GM19099 (cell line): ENCODE measurements around the gene ZBTB8B.

Experiments used
- POLR2A ChIP-seq: IDR thresholded peaks from 3 replicates; pipeline ENCODE4 v1.6.1; 2011; ENCODE audit warnings: low read depth; ENCODE audit not compliant: insufficient read length; ENCODE audit errors: extremely low read depth

The ZBTB8B gene

DNA sequence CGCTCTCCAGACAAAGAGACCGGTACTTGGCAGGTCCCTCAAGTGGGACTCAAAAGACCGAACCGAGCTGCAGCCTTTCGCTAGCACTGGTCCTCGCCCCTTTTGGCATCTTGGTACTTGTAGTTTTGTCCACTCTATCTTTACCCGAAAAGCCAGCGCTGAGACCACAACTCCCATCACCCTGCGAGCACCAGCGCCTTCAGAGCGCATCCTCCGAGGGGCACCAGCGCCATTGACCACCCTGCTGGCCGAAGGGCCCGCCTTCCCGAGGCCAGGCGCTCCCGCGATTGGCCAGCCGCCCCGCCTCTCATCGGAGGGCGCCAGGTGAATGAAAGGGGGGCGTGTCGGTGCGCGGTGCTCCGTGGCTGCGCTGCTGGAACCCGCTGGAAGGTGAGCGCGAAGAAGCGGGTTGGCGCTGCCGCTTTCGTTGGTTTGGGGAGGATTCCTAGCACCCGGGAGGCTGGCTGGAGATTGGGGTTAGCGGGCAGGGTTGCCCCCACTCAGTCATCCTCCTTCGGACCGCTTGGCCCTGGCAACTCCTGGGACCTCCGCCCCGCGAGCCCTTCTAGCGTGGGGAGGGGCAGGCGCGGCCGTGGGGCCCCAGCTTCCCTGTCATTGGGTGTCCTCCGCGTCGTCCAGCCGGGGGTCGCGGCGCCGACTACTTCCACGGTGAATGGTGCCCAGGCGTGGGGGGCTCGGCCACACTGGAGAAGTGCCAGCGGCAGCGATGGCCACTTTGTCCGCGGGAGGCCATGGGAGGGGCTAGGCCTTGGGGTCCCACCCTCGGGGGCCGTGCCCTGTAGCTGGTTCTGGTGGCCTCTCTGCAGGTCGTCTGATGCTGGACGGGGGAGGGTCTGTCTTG lies at the start of gene ZBTB8B:
TSS of gene ZBTB8B (plus strand) at position 357 of the 862 bp plus-strand sequence. CDS start 5,553 bp downstream, outside the sequence.
- TF ChIP-seq POLR2A, result no peak

DNA sequence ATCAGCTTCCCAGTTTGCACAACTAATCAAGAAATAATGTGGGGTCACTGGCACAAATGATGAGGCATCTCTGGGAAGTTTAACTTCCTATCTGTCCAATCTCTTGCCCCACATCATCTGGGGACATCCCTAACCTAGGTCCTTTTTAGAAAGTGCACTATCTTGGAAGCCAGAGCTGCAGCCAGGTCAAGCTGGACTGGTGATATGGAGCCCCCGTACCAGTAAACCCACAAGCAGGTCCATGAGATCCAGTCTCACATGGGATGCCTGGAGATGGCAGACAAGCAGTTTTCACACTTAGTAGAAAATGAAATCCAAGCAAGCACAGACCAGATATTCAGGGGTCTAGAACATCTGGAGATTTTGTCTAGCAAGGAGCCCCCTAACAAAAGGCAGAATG lies 43.1 kb upstream of the ZBTB8B start:
- TF ChIP-seq POLR2A, result no peak

- no peak for TF ChIP-seq POLR2A
Observed at GRCh38 chr1:32426489-32427255, 38.2 kb upstream of the ZBTB8B start.

DNA sequence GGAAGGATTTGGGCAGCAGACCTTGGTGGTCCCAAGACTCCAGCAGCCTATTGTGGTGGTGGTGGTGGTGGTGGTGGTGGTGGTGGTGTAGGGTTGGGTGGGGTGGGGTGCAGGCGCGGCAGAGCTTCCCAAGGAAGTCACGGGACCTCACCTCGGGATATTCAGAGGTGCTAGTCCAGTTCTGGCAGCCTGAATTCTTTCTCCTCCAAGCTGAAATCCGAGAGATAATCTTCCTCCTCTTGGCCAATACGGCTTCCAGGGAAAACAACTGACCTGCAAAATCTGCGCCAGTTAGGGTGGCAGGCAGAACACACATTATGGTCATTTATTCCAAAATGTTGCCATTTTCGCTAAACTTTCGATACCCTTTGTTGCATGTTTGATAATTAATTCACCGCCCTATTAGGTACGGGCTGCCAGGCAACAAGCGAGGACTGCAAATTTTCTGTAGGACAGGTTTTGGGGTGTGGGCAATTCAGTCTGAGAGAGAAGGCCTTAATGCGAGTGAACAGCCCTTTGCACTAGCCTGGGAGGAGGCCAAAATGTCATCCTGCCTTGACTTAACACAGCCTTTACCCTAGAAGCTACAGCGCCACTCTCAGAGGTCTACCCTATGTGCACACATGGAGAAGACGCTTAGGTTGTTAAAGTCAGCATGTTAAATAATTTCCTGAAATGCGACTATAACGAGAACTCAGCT lies 37.5 kb upstream of the ZBTB8B start:
- TF ChIP-seq POLR2A, result no peak

DNA sequence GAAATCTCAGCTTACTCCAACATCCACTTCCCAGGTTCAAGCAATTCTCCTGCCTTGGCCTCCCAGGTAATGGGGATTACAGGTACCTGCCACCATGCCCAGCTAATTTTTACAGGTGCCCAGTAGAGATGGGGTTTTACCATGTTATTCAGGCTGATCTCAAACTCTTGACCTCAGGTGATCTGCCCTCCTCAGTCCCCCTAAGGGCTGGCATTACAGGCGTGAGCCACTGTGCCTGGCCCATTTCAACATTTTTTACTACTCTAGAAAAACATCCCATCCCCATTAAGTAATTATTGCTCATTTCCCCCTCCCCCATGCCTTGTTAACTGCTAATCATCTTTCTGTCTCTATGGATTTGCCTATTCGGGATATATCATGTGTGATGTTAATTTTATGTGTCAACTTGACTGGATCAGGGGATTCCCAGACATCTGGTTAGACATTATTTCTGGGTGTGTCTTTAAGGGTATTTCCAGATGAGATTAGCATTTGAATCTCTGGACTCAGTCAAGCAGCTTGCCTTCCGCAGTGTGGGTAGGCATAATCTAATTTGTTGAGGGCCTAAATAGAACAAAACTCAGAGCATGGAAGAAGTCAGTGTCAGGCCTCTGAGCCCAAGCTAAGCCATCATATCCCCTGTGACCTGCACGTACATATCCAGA lies 33.0 kb upstream of the ZBTB8B start:
- no peak for TF ChIP-seq POLR2A

- TF ChIP-seq POLR2A, result no peak
Observed at GRCh38 chr1:32438136-32438535, 26.7 kb upstream of the ZBTB8B start.

DNA sequence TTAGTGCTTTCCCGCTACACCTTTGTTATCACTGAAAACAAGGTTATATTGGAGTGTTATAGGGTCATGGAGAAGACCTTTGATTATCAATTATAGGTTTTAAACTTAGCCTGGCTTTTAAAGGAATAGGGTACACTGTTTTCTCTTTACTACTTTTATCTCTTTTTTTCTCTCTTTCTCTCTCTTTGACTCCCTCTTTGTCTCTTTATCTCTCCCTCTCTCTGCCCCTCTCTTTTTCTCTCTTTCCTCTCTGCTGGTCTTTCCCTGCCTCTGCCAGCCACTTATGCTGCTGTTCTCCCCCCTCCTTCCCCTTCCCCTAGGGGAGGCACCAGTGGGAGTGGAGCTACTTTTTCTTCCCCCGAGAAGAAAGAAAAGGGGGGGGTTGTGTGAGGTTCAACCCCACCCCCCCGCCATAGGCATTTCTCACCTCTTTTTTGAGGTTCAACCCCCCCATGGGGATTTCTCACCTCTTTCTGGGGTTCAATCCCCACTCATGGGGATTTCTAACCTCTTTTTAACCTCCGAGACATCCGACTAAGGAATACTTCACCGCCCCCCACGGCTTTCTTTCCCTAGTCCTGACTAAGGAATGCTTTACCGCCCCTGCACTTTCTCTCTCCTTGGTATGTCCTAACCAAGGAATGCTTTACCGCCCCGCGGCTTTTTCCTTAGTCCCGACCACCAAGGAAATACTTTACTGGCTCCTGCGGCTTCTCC lies 17.2 kb upstream of the ZBTB8B start:
- no peak for TF ChIP-seq POLR2A

DNA sequence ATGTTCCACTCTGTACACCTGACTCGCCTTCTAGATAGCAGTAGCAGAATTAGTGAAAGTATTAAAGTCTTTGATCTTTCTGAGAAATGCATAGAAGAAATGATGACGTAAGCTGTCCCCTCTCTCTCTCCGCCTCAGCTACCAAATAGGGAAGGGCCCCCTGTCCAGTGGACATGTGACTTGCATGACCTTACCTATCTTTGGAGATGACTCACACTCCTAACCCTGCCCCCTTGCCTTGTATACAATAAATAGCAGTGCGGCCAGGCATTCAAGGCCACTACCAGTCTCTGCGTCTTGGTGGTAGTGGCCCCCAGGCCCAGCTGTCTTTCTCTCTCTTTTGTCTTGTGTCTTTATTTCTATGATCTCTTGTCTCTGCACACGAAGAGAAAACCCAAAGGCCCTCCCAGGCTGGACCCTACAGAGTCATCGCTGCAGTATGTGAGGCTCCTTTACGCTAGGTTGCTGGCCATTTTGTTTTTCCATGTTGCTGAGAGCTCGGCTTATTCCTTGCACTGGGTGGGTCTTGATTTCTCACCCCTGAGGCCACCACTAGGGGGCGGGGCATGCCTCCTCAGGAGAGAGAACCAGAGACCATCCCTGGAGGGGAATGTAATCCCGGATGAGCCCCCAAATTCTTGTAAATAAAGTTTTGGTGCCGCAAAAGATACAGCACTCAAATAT lies 16.0 kb upstream of the ZBTB8B start:
- no peak for TF ChIP-seq POLR2A

GRCh38 chr1:32454726-32455125 lies 10.1 kb upstream of the ZBTB8B start:
- no peak for TF ChIP-seq POLR2A

DNA sequence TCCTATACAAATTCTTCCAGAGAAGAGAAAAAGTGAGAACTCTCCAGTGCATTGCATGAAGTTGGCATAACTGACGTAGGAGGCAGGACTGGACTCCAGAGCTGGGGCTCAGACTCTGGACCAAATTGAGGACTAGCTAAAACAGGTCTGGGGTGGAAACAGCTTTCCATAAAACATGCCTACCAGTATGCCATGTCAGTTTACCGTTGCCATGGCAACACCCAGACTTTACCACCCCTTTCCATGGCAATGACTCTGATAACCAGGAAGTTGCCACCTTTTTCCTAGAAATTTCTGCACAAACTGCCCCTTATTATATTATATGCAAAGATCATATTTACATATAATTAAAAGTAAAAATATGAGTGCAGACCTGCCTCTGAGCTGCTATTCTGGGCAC lies 8.9 kb upstream of the ZBTB8B start:
- TF ChIP-seq POLR2A, result no peak

DNA sequence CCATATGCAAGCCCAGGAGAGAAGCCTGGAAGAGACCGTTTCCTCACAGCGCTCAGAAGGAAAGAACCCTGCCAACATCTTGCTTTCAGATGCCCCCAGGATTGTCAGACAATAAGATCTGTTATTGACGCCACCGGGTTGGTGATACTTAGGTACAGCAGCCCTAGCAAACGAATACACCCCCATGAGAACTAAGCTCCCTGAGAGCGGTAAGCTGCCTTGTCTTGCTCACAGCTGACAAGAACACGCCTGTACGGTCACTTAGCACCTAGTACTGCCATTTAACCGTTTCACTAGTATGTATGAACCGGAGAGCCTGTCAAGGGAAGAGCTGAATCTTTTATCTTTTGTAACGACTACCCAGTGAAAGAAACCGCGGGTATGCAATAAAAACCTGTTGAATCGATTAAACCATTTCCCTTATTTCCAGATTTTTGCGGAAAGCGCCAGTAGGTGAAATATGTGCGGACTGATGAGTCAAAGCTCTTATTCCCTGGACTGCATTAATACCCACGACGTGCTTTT lies 619 bp upstream of the ZBTB8B start:
- TF ChIP-seq POLR2A, result no peak

GRCh38 chr1:32465578-32465933 lies 684 bp downstream of the ZBTB8B start:
- TF ChIP-seq POLR2A, result no peak

DNA sequence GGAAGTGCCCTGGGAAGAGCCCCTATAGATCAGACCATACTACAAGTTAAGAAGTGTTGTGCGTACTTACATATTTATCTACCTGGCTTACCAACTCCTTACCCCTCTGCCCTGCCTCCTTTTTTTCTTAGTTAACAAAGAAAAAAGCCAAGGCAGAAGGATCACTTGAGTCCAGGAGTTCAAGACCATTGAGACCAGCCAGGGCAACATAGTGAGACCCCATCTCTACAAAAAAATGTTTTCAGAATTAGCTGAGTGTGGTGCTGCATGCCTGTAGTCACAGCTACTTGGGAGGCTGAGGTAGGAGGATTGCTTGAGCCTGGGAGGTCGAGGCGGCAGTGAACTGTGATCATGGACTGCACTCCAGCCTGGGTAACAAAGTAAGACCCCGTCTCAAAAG lies 1.9 kb downstream of the ZBTB8B start:
- TF ChIP-seq POLR2A, result no peak

- no peak for TF ChIP-seq POLR2A
Observed at GRCh38 chr1:32468791-32469190, 3.9 kb downstream of the ZBTB8B start.
